RPMI7951 (cell line): ENCODE data around the gene ADSS2. TPM values are rescaled to one million over a fixed set of nuclear protein-coding genes. Genes with fewer than 3 reads are reported as not detected.

ENCODE experiments used
- DNase-seq: peaks from one replicate; pipeline ENCODE4 v3.0.0-alpha.2; 2012; ENCODE audit warnings: low read depth
- total RNA-seq: library from RNA; depleted of rRNA; stranded (reverse); fragments of >200 nt; shearing (Covaris generic); gene quantifications from 2 replicates; pipeline ENCODE4 v1.2.3, GENCODE V29; 2014

The ADSS2 gene
- total RNA-seq, 1 experiment from 2014 or later: 40.6 TPM

GRCh38 chr1:244445320-244446181 is 6.2 kb downstream of the ADSS2 start:
- DNase-seq: peak; percentile 41

DNA sequence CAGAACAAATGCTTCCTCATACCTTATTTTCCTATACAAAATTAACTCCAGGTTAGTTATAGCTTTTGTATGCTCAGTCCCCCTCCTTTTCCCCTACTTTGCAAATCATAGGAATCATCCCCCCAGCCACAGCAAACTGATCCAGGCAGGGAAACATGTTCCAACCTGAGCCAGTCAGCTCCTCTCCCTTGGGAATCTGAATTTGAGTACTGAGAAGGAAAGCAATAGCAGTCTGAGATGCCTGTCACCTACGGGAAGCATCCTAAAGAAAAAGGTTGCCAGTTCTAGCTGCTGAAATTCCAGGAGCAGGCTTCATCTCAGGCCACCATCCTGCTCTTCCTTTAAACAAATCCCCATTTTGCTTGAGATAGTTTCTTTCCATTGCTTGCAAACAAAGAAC is 6.9 kb downstream of the ADSS2 start:
- DNase-seq: no peak

DNA sequence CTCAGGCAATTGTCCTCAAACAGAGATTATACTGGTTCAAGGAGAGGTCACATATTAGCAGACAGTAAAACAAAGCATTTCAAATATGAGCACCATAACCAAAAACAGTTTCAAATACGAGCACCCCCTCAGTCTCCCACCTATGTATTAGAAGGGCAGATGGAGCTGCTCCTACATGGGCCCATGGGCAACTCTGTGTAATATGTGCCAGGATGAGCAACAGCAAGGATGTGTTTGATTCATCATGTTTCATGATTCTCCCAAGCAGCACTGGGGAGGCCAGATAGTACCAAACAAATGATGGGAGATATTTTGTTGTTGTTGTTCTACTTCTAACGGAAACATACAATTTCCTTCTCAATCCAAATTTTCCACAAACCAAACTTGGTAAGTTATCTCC is 8.9 kb downstream of the ADSS2 start:
- DNase-seq: no peak

DNA sequence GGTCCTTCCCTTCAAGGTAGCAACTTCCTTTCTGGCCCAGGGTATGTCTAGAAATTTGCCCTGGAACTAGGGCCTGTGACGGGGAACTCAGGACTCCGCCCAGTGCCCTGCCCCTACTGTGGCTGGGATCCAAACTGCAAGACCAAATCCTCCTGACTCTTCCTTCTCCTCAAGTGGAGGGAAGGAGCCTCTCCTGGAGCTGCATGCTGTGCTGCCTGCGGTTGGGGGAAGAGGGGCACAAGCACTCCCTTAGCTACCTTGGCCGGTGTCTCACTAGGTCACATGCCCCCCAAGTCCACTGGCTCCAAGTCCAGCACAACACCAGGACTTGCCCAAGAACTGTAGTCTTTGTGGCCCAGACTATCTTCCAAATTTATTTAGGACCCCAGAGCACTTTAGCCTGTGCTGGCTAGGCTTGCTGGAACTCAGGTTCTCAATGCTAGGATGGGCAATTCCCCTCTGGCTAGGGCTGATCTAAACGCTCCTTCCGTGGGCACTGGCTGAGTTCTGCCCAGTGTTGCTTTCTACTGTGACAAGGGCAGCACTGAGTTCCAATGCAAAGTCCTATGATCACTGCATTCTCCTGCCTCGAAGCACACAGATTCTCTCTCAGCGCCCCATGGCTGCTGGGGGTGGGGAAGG is 12.2 kb downstream of the ADSS2 start:
- no peak for DNase-seq

- no peak for DNase-seq
Observed at GRCh38 chr1:244437086-244437468, 14.6 kb downstream of the ADSS2 start.

DNA sequence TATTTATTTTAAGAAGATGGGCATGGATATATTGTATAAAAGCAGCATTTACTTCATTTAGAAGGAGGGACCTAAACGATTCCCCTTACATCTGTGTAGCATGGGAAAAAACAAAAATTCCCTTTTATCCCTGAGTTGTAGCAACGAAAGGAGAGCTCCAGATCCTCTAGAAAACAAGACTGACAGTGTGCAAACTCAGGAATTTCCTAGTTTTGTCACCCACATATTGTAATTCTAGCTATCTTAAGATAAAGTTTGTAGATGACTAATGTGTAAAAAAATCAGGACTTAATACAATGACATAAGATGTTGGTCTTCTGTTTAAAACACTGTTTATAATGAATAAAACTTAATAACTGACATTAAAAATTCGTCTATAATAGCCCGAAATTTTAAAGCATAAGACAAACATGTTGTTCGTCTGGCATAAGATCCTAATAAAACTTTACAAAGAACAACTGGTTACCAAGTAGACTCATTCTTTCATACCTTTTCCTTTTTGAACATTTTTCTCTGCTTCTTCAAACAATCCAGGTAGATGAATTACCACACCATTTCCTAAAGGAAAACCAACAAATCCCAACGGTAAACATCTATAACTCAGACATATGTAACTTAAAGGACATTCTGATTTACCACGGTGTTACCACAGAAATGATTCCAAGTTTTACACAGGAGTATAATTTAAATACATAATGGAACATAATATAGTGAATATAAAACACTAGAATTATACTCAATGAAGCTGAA is 15.2 kb downstream of the ADSS2 start:
- DNase-seq: no peak

DNA sequence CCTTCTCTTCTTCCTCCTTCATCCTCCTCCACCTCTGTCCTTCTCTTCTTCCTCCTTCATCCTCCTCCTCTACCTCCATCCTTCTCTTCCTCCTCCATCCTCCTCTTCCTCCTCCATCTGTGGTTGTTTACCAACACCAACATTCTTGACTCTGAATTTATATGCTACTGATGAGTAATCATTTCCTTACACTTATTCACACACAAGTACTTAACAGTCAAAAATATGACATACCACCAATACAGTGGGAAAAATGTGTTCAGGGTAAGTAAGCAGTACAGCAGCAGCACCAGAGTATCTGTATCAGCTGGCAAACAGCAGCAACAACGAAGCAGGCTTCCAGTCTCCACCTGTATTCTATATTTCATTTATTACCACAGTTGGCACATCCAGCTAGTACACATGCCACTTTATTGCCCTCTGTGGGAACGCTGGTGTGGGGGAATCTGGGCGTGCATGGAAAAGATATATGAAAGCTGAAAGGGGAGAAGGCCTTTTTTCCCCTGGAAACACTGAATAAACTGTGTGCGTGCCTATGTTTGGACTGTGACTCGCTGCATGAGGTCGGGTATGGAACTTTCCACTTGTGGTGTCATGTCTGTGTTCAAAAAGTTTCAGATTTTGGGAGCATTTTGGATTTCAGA is 16.0 kb downstream of the ADSS2 start:
- peak; percentile 57 for DNase-seq

- DNase-seq: no peak
Observed at GRCh38 chr1:244431166-244431565, 20.5 kb downstream of the ADSS2 start.

GRCh38 chr1:244429818-244430217 is 21.9 kb downstream of the ADSS2 start:
- no peak for DNase-seq

- DNase-seq: no peak
Observed at GRCh38 chr1:244427647-244428046, 24.1 kb downstream of the ADSS2 start.

- DNase-seq: no peak
Observed at GRCh38 chr1:244424649-244425334, 26.9 kb downstream of the ADSS2 start.

- peak; percentile 60 for DNase-seq
Observed at GRCh38 chr1:244422174-244422573, 29.5 kb downstream of the ADSS2 start.

DNA sequence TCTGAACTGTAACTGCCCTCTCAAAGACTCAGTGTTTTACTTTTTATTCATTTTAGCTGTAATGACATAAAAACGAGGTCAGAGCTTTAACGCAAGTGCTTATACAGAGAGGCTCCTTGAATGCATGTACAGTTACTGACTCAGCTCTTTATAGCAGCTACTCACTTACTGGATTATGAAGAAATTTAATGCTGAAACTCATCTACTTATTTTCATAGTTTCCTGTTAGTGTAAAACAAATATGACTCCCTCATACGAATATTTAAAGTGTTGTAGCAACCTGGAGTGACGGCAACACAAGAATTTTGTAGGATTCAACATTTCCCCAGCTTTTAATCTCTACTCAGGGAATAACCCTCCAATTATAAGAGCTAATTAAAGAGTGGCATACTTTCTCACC is 32.7 kb downstream of the ADSS2 start:
- no peak for DNase-seq

DNA sequence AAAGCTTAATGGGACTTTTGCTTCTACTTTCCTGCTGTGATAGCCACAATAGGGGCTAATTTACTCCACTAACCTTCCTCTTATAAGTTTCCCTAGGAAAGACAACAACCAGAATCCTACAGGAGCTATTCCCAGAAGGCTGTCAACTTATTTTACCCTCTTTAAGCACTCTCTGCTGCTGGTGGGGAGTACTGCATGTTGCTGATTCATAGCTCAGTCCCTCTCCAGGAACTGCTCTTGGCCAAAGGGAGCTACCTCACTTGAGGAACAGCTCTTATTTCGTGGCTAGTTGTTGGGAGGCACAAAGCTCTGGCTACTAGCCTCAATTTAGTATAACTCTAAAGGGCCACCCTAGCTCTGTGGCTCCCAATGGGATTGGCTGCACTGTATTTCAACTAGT is 37.2 kb downstream of the ADSS2 start:
- DNase-seq: peak; percentile 29

GRCh38 chr1:244413736-244414135 is 38.0 kb downstream of the ADSS2 start:
- DNase-seq: no peak

- no peak for DNase-seq
Observed at GRCh38 chr1:244412176-244412575, 39.5 kb downstream of the ADSS2 start.

DNA sequence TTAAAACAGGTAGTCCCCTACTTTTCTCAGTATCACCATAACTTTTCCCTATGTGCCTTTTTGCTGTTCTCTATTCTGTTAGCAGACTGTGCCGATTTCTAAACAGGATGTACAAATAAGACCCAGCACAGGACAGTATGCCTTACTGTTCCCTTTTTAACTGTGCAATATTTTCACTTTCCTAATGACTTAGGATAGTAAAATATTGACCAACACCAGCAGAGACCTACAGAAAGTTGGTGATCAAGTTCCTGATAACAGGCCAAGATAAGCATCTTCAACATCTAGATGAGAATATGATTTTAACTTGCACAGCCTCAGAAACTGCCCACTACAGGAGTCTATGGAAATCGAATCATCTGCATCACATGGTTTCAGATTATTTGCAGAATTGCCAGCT is 42.0 kb downstream of the ADSS2 start:
- no peak for DNase-seq

DNA sequence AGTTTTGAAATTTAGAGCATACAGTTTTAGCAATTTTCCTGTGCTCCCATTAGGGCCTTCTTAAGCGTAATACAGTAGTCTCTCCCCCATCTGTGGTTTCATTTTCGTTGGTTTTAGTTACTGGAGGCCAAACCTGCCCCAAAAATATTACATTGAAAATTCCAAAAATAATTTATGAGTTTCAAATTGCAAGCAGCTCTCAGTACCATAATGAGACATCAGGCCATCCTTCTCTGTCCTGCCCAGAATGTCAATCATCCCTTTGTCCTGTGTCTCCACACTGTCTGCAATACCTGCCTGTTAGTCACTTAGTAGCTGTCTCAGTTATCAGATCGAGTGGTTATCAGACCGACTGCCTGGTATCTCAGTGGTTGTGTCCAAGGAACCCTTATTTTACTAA is 45.4 kb downstream of the ADSS2 start:
- DNase-seq: no peak

GRCh38 chr1:244405856-244406255 is 45.9 kb downstream of the ADSS2 start:
- no peak for DNase-seq

GRCh38 chr1:244403431-244403830 is 48.3 kb downstream of the ADSS2 start:
- DNase-seq: no peak

- DNase-seq: no peak
Observed at GRCh38 chr1:244400974-244401373, 50.7 kb downstream of the ADSS2 start.

GRCh38 chr1:244397131-244397530 is 54.6 kb downstream of the ADSS2 start:
- DNase-seq: peak; percentile 8
